NT2/D1 (cell line): ENCODE measurements around the gene TBC1D2.

Experiments
- SUZ12 ChIP-seq: IDR thresholded peaks from 2 replicates; pipeline ENCODE4 v1.6.1; 2011; ENCODE audit not compliant: insufficient read length, insufficient read depth; ENCODE audit errors: extremely low read depth
- YY1 ChIP-seq: IDR thresholded peaks from 2 replicates; pipeline ENCODE4 v1.6.1; 2011; ENCODE audit not compliant: insufficient read length, insufficient read depth
- ZNF274 ChIP-seq: IDR thresholded peaks from 2 replicates; pipeline ENCODE4 v1.6.1; 2011; ENCODE audit warnings: mild to moderate bottlenecking, low read depth, low read length

DNA sequence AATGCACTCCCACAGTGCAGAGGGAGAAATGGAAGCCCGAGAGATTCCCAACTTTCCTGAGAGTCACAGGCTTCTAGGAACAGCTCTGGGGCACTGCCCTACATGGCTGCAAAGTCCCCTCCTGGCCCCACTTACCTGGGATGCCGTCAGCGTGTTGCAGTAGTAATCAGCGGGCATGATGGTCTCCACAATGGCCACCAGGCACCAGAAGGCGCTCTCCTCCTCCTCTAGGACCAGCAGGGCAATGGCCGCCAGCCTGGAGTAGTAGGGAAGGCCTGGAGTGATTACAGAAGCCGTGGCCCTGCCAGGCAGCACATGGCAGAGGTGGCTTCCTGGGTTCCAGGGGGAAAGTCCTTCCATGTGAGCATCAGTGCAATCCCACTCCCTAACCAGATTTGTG is 52.3 kb downstream of the TBC1D2 start:
- TF ChIP-seq YY1 (no peak), SUZ12 (no peak), ZNF274 (no peak)
